Islet of Langerhans (tissue), 1 donor: ENCODE results near the gene PUDP.
"Not testable (repeated sequence)": the region's sequence is repeated elsewhere in the genome, so short reads cannot be mapped to it uniquely, and the experiment has no call there.

ENCODE experiments used
- FAIRE-seq: peaks from one replicate; lab custom pipeline; 2011; peaks lifted over from hg19 to GRCh38; lab: Jason Lieb, UNC

The PUDP gene

GRCh38 chrX:7072856-7073255 lies 75.1 kb downstream of the PUDP start:
- no peak for FAIRE-seq

- no peak for FAIRE-seq
Observed at GRCh38 chrX:7071390-7071789, 76.6 kb downstream of the PUDP start.

- no peak for FAIRE-seq
Observed at GRCh38 chrX:7069556-7069955, 78.4 kb downstream of the PUDP start.

GRCh38 chrX:7068939-7069367 lies 79.0 kb downstream of the PUDP start:
- FAIRE-seq = no peak

- FAIRE-seq = no peak
Observed at GRCh38 chrX:7067256-7067655, 80.7 kb downstream of the PUDP start.

GRCh38 chrX:7065473-7065872 lies 82.5 kb downstream of the PUDP start:
- FAIRE-seq = no peak

GRCh38 chrX:7062903-7063302 lies 85.0 kb downstream of the PUDP start:
- FAIRE-seq = no peak

- FAIRE-seq = no peak
Observed at GRCh38 chrX:7062276-7062675, 85.7 kb downstream of the PUDP start.

- FAIRE-seq = no peak
Observed at GRCh38 chrX:7061429-7061828, 86.5 kb downstream of the PUDP start.

GRCh38 chrX:7060444-7060843 lies 87.5 kb downstream of the PUDP start:
- no peak for FAIRE-seq

GRCh38 chrX:7059859-7060258 lies 88.1 kb downstream of the PUDP start:
- FAIRE-seq = no peak

GRCh38 chrX:7059214-7059838 lies 88.6 kb downstream of the PUDP start:
- FAIRE-seq = no peak

GRCh38 chrX:7055386-7056137 lies 92.4 kb downstream of the PUDP start:
- no peak for FAIRE-seq

GRCh38 chrX:7054219-7055216 lies 93.4 kb downstream of the PUDP start:
- no peak for FAIRE-seq

- no peak for FAIRE-seq
Observed at GRCh38 chrX:7052541-7052940, 95.4 kb downstream of the PUDP start.

GRCh38 chrX:7050271-7050670 lies 97.7 kb downstream of the PUDP start:
- no peak for FAIRE-seq

GRCh38 chrX:7047951-7048350 lies 100.0 kb downstream of the PUDP start:
- FAIRE-seq = no peak

- FAIRE-seq = no peak
Observed at GRCh38 chrX:7045238-7045955, 102.6 kb downstream of the PUDP start.

- FAIRE-seq = not testable (repeated sequence)
Observed at GRCh38 chrX:7043796-7044433, 104.0 kb downstream of the PUDP start.

GRCh38 chrX:7028246-7028645 lies 119.7 kb downstream of the PUDP start:
- FAIRE-seq = no peak

- FAIRE-seq = no peak
Observed at GRCh38 chrX:7027071-7027470, 120.9 kb downstream of the PUDP start.

- not testable (repeated sequence) for FAIRE-seq
Observed at GRCh38 chrX:7026365-7026764, 121.6 kb downstream of the PUDP start.
